Purkinje cell (primary cell): Measurements from ENCODE around the gene NCAPG2. TPM values are rescaled to one million over a fixed set of nuclear protein-coding genes. Genes with fewer than 3 reads are reported as not detected.

Experiments
- polyA plus RNA-seq: library from polyadenylated mRNA; unstranded; fragments of >200 nt; fragmentation: Nextera tagmentation; gene quantifications from 2 replicates; pipeline ENCODE4 v1.2.1, GENCODE V29; 2014

Gene NCAPG2
- 1.1 TPM in 1 of 2 replicates, not detected in the other for polyA plus RNA-seq

DNA sequence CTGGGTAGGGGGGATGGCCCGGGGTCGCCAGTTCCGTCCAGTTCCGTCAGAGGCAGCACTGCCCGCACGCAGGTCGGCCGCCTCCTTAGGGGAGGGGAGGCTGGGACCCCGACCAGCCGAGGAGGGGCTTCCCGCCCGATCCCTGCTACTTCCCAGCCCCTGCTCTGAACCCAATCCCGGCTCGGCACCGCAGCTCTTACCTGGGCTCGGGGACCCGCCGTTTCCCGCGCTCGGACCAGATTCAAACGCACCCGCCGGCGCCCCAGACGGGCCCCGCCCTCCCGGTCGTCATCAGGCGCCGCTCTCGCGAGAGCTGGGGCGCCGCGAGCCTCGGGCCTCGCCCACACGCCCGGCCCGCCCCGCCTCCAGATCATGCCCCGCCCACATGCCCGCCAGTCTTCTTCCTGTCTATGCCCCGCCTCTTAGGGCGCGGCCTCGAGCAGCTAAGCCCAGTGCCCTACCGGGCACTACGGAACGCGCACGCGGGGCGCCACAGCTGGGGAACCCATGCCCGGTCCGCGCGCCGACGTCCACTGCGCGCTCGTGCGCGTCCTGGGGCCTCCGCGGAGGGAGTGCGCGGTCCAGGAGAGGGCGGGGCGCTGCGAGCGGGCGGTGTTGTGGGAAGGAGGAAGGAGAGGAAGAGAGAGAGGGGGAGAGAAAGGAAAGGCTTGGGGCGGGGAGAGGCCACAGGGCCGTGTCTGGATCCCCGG lies at the start of gene NCAPG2:
Gene NCAPG2, minus strand, starts transcription at position 281 of the 710 bp plus-strand sequence. CDS start 2,905 bp downstream, outside the sequence.

GRCh38 chr7:158587162-158588084 lies 117.2 kb downstream of the NCAPG2 start, which contains the start of gene PTPRN2:
Gene PTPRN2, minus strand, starts transcription at chr7:158587823.

Other genes starting within 250 kb of the NCAPG2 start
- gene PTPRN2, start 117.0 kb downstream of the NCAPG2 start, polyA plus RNA-seq = 1.4 and 7.6 TPM in 2 replicates
- gene ESYT2, start 124.7 kb upstream of the NCAPG2 start, polyA plus RNA-seq = 6.0 and 8.5 TPM in 2 replicates
- gene DYNC2I1, start 151.8 kb upstream of the NCAPG2 start, polyA plus RNA-seq = 12.1 and 13.8 TPM in 2 replicates